ENCODE measurements around the gene PDGFB.

- TF ChIP-seq EZH2 (IDR thresholded peaks at IDR 0.05): no peak
- TF ChIP-seq POLR2AphosphoS5 (IDR thresholded peaks at IDR 0.05; ENCODE audit: borderline replicate concordance, low read depth, low read length): no peak
- TF ChIP-seq FOXP2 (optimal IDR thresholded peaks at IDR 0.05; ENCODE audit: control extremely low read depth, extremely low read length, insufficient read depth): no peak
Measured at GRCh38 chr22:39267974-39268373, 23.2 kb upstream of the PDGFB start.

Measured in SK-N-MC (cell line).